GM12878 (cell line): ENCODE measurements around the gene SELENBP1. TPM values are rescaled to one million over a fixed set of nuclear protein-coding genes. Genes with fewer than 3 reads are reported as not detected.

Experiments
- ATAC-seq: fragments of 200-7000 bp; cut with Tn5 transposase; 3 replicates; pipeline ENCODE4 v1.9.1; 2020; ENCODE audit warnings: mild to moderate bottlenecking, moderate library complexity
- BruUV-seq: library from RNA; stranded (reverse); fragments of 400-500 nt; replicated peaks from 2 replicates; lab custom pipeline; 2021; lab: Mats Ljungman, UMichigan
- CTCF ChIA-PET: fragments of 300-600 bp; sonication (Branson Sonifier 250); formaldehyde crosslinking; extraction: SDS; loops from one replicate; lab custom pipeline; 2021; ENCODE audit warnings: inconsistent platforms; lab: Yijun Ruan, JAX
- POLR2A ChIA-PET: fragments of 350-600 bp; formaldehyde crosslinking; extraction: SDS; loops from one replicate; lab custom pipeline; 2021; ENCODE audit warnings: inconsistent platforms; lab: Charles Lee
- RAD21 ChIA-PET: fragments of 300-600 bp; sonication (Branson Sonifier 250); formaldehyde crosslinking; loops from one replicate; lab custom pipeline; 2023; ENCODE audit warnings: antibody characterized with exemption; ENCODE audit not compliant: unreplicated experiment; lab: Charles Lee
- SMC1A ChIA-PET: fragments of 300-600 bp; sonication (Branson Sonifier 250); formaldehyde crosslinking; loops from one replicate; lab custom pipeline; 2023; ENCODE audit not compliant: unreplicated experiment, uncharacterized antibody; lab: Charles Lee
- DNase-seq: peaks from one replicate; pipeline ENCODE4 v3.0.0-alpha.2; 2011; ENCODE audit warnings: low read depth, low spot score
- FAIRE-seq: peaks from 3 replicates; lab custom pipeline; 2011; peaks lifted over from hg19 to GRCh38; lab: Jason Lieb, UNC
- H2AFZ ChIP-seq: 2 replicates; pipeline ENCODE4 v1.6.0; 2011; ENCODE audit warnings: low read depth, low read length, control low read depth; ENCODE audit not compliant: control insufficient read depth
- H3K27ac ChIP-seq: 2 replicates; pipeline ENCODE4 v1.5.1; 2011; ENCODE audit warnings: control low read depth; ENCODE audit not compliant: control insufficient read depth, insufficient read depth
- H3K27me3 ChIP-seq, 2 experiments: replicated peaks in 1 of 2; 2 replicates each; pipeline versions ENCODE4 v1.6.0 to v1.6.1; 2011; ENCODE audit warnings: low read length in 1 of 2; ENCODE audit not compliant: control insufficient read depth in 2 of 2, insufficient read depth in 2 of 2
- H3K36me3 ChIP-seq, 2 experiments: 2 replicates each; pipeline ENCODE4 v1.5.1; 2011; ENCODE audit warnings: low read length in 1 of 2; ENCODE audit not compliant: control insufficient read depth in 2 of 2, insufficient read depth in 2 of 2
- H3K4me1 ChIP-seq: 2 replicates; pipeline ENCODE4 v1.6.1; 2011; ENCODE audit warnings: mild to moderate bottlenecking, low read length, moderate library complexity, mixed read lengths; ENCODE audit not compliant: control insufficient read depth, insufficient read depth
- H3K4me2 ChIP-seq: 2 replicates; pipeline ENCODE4 v1.6.0; 2011; ENCODE audit warnings: control low read depth; ENCODE audit not compliant: control insufficient read depth, insufficient read depth
- H3K4me3 ChIP-seq: fragments of 200-600 bp; sonication (generic); 2 replicates; pipeline ENCODE4 v1.5.1; 2016
- H3K79me2 ChIP-seq: 2 replicates; pipeline ENCODE4 v1.6.0; 2011; ENCODE audit warnings: low read length; ENCODE audit not compliant: control insufficient read depth, insufficient read depth
- H3K9ac ChIP-seq: 2 replicates; pipeline ENCODE4 v1.8.0; 2011; ENCODE audit warnings: low read length, control low read depth, mixed read lengths; ENCODE audit not compliant: control insufficient read depth, insufficient read depth
- H3K9me3 ChIP-seq: replicated peaks from 3 replicates; pipeline ENCODE4 v1.5.1; 2011; ENCODE audit warnings: mild to moderate bottlenecking, low read length; ENCODE audit not compliant: control insufficient read depth, insufficient read depth
- H4K20me1 ChIP-seq: 2 replicates; pipeline ENCODE4 v1.6.0; 2011; ENCODE audit not compliant: control insufficient read depth, insufficient read depth
- BHLHE40 ChIP-seq, 2 experiments: fragments of 450-650 bp in 1 of 2; IDR thresholded peaks; 2 replicates each; pipeline ENCODE4 v1.6.1; 2011 to 2017; ENCODE audit warnings: low read depth in 2 of 2, borderline replicate concordance in 1 of 2, improper control_type of control experiment in 1 of 2, low read length in 1 of 2, mild to moderate bottlenecking in 1 of 2
- BMI1 ChIP-seq: fragments of 450-650 bp; IDR thresholded peaks from 2 replicates; pipeline ENCODE4 v1.6.1; 2016; ENCODE audit warnings: mild to moderate bottlenecking, moderate library complexity, borderline replicate concordance
- CHD1 ChIP-seq: IDR thresholded peaks from 2 replicates; pipeline ENCODE4 v1.6.1; 2012; ENCODE audit warnings: low read depth, low read length, improper control_type of control experiment
- HCFC1 ChIP-seq: fragments of 150-350 bp; IDR thresholded peaks from 2 replicates; pipeline ENCODE4 v1.6.1; 2014; ENCODE audit warnings: low read length
- HDGF ChIP-seq: fragments of 450-650 bp; IDR thresholded peaks from 2 replicates; pipeline ENCODE4 v1.6.1; 2016; ENCODE audit warnings: antibody characterized with exemption
- KAT2A ChIP-seq: conservative IDR thresholded peaks from 2 replicates; pipeline ENCODE4 v1.6.1; 2011; ENCODE audit warnings: low read depth, low read length; ENCODE audit not compliant: control insufficient read depth
- NFXL1 ChIP-seq: fragments of 450-650 bp; IDR thresholded peaks from 2 replicates; pipeline ENCODE4 v1.6.1; 2017; ENCODE audit warnings: antibody characterized with exemption, mild to moderate bottlenecking, borderline replicate concordance
- PAX8 ChIP-seq: fragments of 450-650 bp; IDR thresholded peaks from 2 replicates; pipeline ENCODE4 v1.6.1; 2017; ENCODE audit warnings: mild to moderate bottlenecking, moderate library complexity
- SPI1 ChIP-seq: IDR thresholded peaks from 2 replicates; pipeline ENCODE4 v1.6.1; 2011; ENCODE audit warnings: low read depth, mild to moderate bottlenecking, low read length, moderate library complexity, borderline replicate concordance; ENCODE audit not compliant: insufficient read depth
- SREBF1 ChIP-seq: IDR thresholded peaks from 2 replicates; pipeline ENCODE4 v1.6.1; 2012; ENCODE audit warnings: mild to moderate bottlenecking, low read length
- SRF ChIP-seq, 2 experiments: IDR thresholded peaks; 2 replicates each; pipeline ENCODE4 v1.6.1; 2011; ENCODE audit warnings: low read depth in 2 of 2, low read length in 2 of 2, mild to moderate bottlenecking in 1 of 2, moderate library complexity in 1 of 2
- ZSCAN29 ChIP-seq: fragments of 450-650 bp; IDR thresholded peaks from 2 replicates; pipeline ENCODE4 v1.6.1; 2017; ENCODE audit warnings: mild to moderate bottlenecking, moderate library complexity
- ZZZ3 ChIP-seq: IDR thresholded peaks from 2 replicates; pipeline ENCODE4 v1.6.1; 2011; ENCODE audit warnings: low read depth; ENCODE audit not compliant: control insufficient read depth, insufficient read length
- WGBS: methylation state at CpG from one replicate; pipeline ENCODE4 v1.1.6; 2016; ENCODE audit warnings: low lambda C conversion rate; ENCODE audit not compliant: insufficient replicate concordance, insufficient coverage; ENCODE audit errors: missing lambda C conversion rate; 5-methylcytosine and 5-hydroxymethylcytosine counted together
- in situ Hi-C: fragments of 300-500 bp; cut with MboI; formaldehyde crosslinking; loops from 9 replicates; pipeline ENCODE4 v1.14.3; 2018; ENCODE audit warnings: mixed read lengths
- intact Hi-C: fragments of 100-400 bp; cut with micrococcal nuclease; formaldehyde crosslinking; loops from one replicate; pipeline ENCODE4 v1.14.2; 2022; ENCODE audit not compliant: unreplicated experiment
- polyA plus RNA-seq, 11 experiments: library from polyadenylated mRNA; depleted of rRNA in 4 of 11; unstranded in 6 of 11; stranded (reverse) in 5 of 11; fragments of >200 nt; fragmentation: Nextera tagmentation in 4 of 11; fragmentation: Illumina TruSeq in 1 of 11; extraction: Ambion mirVana in 4 of 11; extraction: Trizol in 1 of 11; gene quantifications; 1 replicate in 1 of 11; 2 replicates in 10 of 11; pipeline versions ENCODE4 v1.2.1 to v1.2.3, GENCODE V29; 2011 to 2016; ENCODE audit warnings: inconsistent platforms in 2 of 11, missing spikeins in 2 of 11, low read depth in 1 of 11
- total RNA-seq, 4 experiments: library from RNA; depleted of rRNA in 3 of 4; stranded (reverse); fragments of >200 nt in 3 of 4; fragmentation: Illumina TruSeq in 1 of 4; extraction: Trizol in 1 of 4; gene quantifications; 2 replicates each; pipeline versions ENCODE4 v1.2.1 to v1.2.3, GENCODE V29; 2013 to 2021
- TF ChIP-seq, protein P1 (sequence below): fragments of 450-650 bp; IDR thresholded peaks from 2 replicates; pipeline ENCODE4 v1.6.1; 2016; ENCODE audit warnings: mild to moderate bottlenecking, moderate library complexity, borderline replicate concordance

SELENBP1 gene
- total and polyA plus RNA-seq, 10 of the 15 experiments (the other 5 are each of a cell fraction or from before 2014, with no cell fraction given): 0.41 TPM; not detected in 9

- TF ChIP-seq, protein P1, sequence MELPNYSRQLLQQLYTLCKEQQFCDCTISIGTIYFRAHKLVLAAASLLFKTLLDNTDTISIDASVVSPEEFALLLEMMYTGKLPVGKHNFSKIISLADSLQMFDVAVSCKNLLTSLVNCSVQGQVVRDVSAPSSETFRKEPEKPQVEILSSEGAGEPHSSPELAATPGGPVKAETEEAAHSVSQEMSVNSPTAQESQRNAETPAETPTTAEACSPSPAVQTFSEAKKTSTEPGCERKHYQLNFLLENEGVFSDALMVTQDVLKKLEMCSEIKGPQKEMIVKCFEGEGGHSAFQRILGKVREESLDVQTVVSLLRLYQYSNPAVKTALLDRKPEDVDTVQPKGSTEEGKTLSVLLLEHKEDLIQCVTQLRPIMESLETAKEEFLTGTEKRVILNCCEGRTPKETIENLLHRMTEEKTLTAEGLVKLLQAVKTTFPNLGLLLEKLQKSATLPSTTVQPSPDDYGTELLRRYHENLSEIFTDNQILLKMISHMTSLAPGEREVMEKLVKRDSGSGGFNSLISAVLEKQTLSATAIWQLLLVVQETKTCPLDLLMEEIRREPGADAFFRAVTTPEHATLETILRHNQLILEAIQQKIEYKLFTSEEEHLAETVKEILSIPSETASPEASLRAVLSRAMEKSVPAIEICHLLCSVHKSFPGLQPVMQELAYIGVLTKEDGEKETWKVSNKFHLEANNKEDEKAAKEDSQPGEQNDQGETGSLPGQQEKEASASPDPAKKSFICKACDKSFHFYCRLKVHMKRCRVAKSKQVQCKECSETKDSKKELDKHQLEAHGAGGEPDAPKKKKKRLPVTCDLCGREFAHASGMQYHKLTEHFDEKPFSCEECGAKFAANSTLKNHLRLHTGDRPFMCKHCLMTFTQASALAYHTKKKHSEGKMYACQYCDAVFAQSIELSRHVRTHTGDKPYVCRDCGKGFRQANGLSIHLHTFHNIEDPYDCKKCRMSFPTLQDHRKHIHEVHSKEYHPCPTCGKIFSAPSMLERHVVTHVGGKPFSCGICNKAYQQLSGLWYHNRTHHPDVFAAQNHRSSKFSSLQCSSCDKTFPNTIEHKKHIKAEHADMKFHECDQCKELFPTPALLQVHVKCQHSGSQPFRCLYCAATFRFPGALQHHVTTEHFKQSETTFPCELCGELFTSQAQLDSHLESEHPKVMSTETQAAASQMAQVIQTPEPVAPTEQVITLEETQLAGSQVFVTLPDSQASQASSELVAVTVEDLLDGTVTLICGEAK: no peak
Measured at GRCh38 chr1:151408891-151409290, 36.4 kb upstream of the SELENBP1 start (continued).

DNA sequence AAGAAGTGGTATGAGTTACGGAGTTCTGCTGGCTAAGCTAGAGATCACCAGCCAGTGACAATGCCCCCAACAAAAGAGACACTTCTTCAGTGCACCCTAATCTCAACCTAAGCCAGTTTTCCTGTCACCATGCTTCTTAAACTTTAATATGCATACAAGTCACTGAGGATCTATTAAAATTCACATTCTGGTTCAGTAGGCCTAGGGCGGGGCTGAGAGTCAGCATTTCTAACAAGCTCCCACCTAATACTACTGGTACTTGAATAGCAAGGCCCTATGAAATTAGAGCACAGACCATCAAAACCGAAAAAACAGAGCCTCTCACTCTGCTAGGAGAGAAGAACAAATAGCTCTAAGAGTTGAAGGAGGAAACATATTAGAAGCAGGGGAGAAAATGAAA, 34.8 kb upstream of the SELENBP1 start:
- RAD21 ChIA-PET: interaction anchor here (0.7 kb wide), 1 partner anchor 186 kb away, joined by 4 read pairs; no protein-coding TSS in a partner anchor

More for the DNA sequence above, 34.8 kb upstream of the SELENBP1 start:
- H3K79me2 ChIP-seq: no peaks in the 10 kb centered on the region
- no peak overlapping the region for H2AFZ ChIP-seq
- no peaks in the 10 kb centered on the region for H3K9me3 ChIP-seq
- H3K27me3 ChIP-seq: no peaks in the 10 kb centered on the region
- no peak overlapping the region for H3K4me3 ChIP-seq
- ChIA-PET POLR2A (interaction anchor here (1.5 kb wide), 1 partner anchor 69 kb away, joined by 3 read pairs; no protein-coding TSS in a partner anchor), SMC1A (interaction anchor here (1.0 to 1.3 kb wide), 3 partner anchors 11 to 214 kb away, joined by 3 to 5 read pairs (median 4); no protein-coding TSS in a partner anchor), CTCF (interaction anchor here (0.6 to 0.9 kb wide), 2 partner anchors 106 to 360 kb away, joined by 4 read pairs; partner anchors contain the start of gene C1orf56)
- H3K36me3 ChIP-seq: peaks cover 18 to 53% of the 10 kb centered on the region in 2 experiments
- in situ Hi-C loops: no loop called here
- ATAC-seq (no peak), FAIRE-seq (no peak), DNase-seq (no peak)
- no TSS peak for BruUV-seq
- no peak for TF ChIP-seq ZZZ3
- TF ChIP-seq BMI1: no peak
- TF ChIP-seq HDGF: no peak
- TF ChIP-seq NFXL1: no peak
- no peak for TF ChIP-seq KAT2A
- no peak for TF ChIP-seq SPI1
- no peak for TF ChIP-seq SRF (IDR thresholded peaks at IDR 0.05; ENCODE audit: low read depth in 2 of 2, low read length in 2 of 2)
- TF ChIP-seq CHD1: no peak
- TF ChIP-seq HCFC1: no peak
- no peak for TF ChIP-seq SREBF1
- TF ChIP-seq BHLHE40 (IDR thresholded peaks at IDR 0.05; ENCODE audit: borderline replicate concordance in 1 of 2, low read depth in 2 of 2, low read length in 1 of 2): no peak
- TF ChIP-seq PAX8: no peak
- no peak for TF ChIP-seq ZSCAN29
- 96% methylated on average over 3 of the region's 3 CpGs for WGBS
- no peaks in the 10 kb centered on the region for H4K20me1 ChIP-seq
- intact Hi-C loops: no loop called here
- H3K4me1 ChIP-seq: no peaks in the 10 kb centered on the region; the same call in 1 of the 2 replicates
- no peak overlapping the region for H3K27ac ChIP-seq
- no peak overlapping the region for H3K4me2 ChIP-seq
- H3K9ac ChIP-seq: no peak overlapping the region
